ENCODE results near the gene IFNAR1. TPM values are rescaled to one million over a fixed set of nuclear protein-coding genes. Genes with fewer than 3 reads are reported as not detected.
A peak's percentile ranks its signal among the peaks of the same experiment; 100 is the strongest.

IFNAR1 gene
- total and polyA plus RNA-seq, 9 of the 15 experiments (the other 6 are each of a cell fraction or from before 2014, with no cell fraction given), result 8.6 to 31.8 (median 14.8) TPM

GRCh38 chr21:33383056-33383888 lies 58.5 kb downstream of the IFNAR1 start (continued):
- no peak for TF ChIP-seq CLOCK (CRISPR knock-in tag; IDR thresholded peaks at IDR 0.05; ENCODE audit: borderline replicate concordance)
- TF ChIP-seq E2F3 (CRISPR knock-in tag; IDR thresholded peaks at IDR 0.05), result 0 out of 2 replicates have a peak, but pooled peaks have one; percentile 27
- no peak for TF ChIP-seq HNRNPH1 (optimal IDR thresholded peaks at IDR 0.05; ENCODE audit: low read depth, low read length)
- TF ChIP-seq CHCHD3 (CRISPR knock-in tag; IDR thresholded peaks at IDR 0.05), result no peak
- TF ChIP-seq ZNF217 (CRISPR knock-in tag; IDR thresholded peaks at IDR 0.05), result no peak
- TF ChIP-seq DPF2 (IDR thresholded peaks at IDR 0.05), result peak; percentile 41
- no peak for TF ChIP-seq EZH2 (IDR thresholded peaks at IDR 0.05; ENCODE audit: borderline replicate concordance, low read depth, low read length)
- TF ChIP-seq POLR2A (conservative IDR thresholded peaks at IDR 0.05), result no peak
- no peak for TF ChIP-seq FIP1L1 (IDR thresholded peaks at IDR 0.05; ENCODE audit: low read depth, low read length, poor library complexity, severe bottlenecking)
- TF ChIP-seq GTF2F1 (IDR thresholded peaks at IDR 0.05; ENCODE audit: low read depth, low read length), result no peak
- 0 out of 2 replicates have a peak, but pooled peaks have one; percentile 21 for TF ChIP-seq ZBTB17 (CRISPR knock-in tag; IDR thresholded peaks at IDR 0.05)
- TF ChIP-seq RFX1 (IDR thresholded peaks at IDR 0.05), result no peak
- 0 out of 2 replicates have a peak, but pooled peaks have one; percentile 52 for TF ChIP-seq MTA3 (IDR thresholded peaks at IDR 0.05; ENCODE audit: borderline replicate concordance)
- no peak for TF ChIP-seq RHOXF2B (CRISPR knock-in tag; conservative IDR thresholded peaks at IDR 0.05)
- no peak for TF ChIP-seq ZNF282 (CRISPR knock-in tag; IDR thresholded peaks at IDR 0.05)
- TF ChIP-seq ZKSCAN8 (CRISPR knock-in tag; IDR thresholded peaks at IDR 0.05), result no peak
- no peak for TF ChIP-seq ELF2 (CRISPR knock-in tag; IDR thresholded peaks at IDR 0.05)
- TF ChIP-seq TEAD2 (tag; IDR thresholded peaks at IDR 0.05), result no peak
- TF ChIP-seq ZNF184 (CRISPR knock-in tag; IDR thresholded peaks at IDR 0.05), result no peak
- peak; percentile 80 for TF ChIP-seq C11orf30 (IDR thresholded peaks at IDR 0.05; ENCODE audit: low read depth)
- TF ChIP-seq CCNT2 (IDR thresholded peaks at IDR 0.05; ENCODE audit: borderline replicate concordance, extremely low read depth, insufficient read length, low read depth, low read length), result no peak
- TF ChIP-seq VEZF1 (CRISPR knock-in tag; IDR thresholded peaks at IDR 0.05), result no peak
- TF ChIP-seq TFAM (CRISPR knock-in tag; conservative IDR thresholded peaks at IDR 0.05), result no peak
- no peak for TF ChIP-seq NR4A1 (CRISPR knock-in tag; IDR thresholded peaks at IDR 0.05)
- peak; percentile 70 for TF ChIP-seq NR4A1 (tag; IDR thresholded peaks at IDR 0.05)
- TF ChIP-seq RFX5 (IDR thresholded peaks at IDR 0.05; ENCODE audit: low read depth, low read length), result no peak
- no peak for TF ChIP-seq SLC30A9 (CRISPR knock-in tag; IDR thresholded peaks at IDR 0.05)
